ENCODE results near the gene PKDCC. TPM values are rescaled to one million over a fixed set of nuclear protein-coding genes. Genes with fewer than 3 reads are reported as not detected.

The PKDCC gene
- 100 to 1,000 TPM in 6 of 7 donors, 10 to 100 TPM in 1; 90.6 to 576 (median 272) TPM for total RNA-seq
- 100 to 1,000 TPM in 1 of 2 donors, 10 to 100 TPM in 1; 58.5 to 117 TPM for polyA plus RNA-seq
- long read RNA-seq, donor 1, transcript PKDCC-201 (7 exons, 2,502 nt): major isoform, 80 of 229 reads
- long read RNA-seq, donor 1, partial matches to known transcripts: 101 of 229 reads
- long read RNA-seq, donor 1, other reads (novel, unspliced or antisense): 44 of 229 reads
- long read RNA-seq, donor 2, transcript PKDCC-201 (7 exons, 2,502 nt): major isoform, 23 of 35 reads
- long read RNA-seq, donor 2, partial matches to known transcripts: 7 of 35 reads
- long read RNA-seq, donor 2, other reads (novel, unspliced or antisense): 0 of 35 reads
- long read RNA-seq, donor 3, transcript PKDCC-201 (7 exons, 2,502 nt): major isoform, 336 of 537 reads
- long read RNA-seq, donor 3, partial matches to known transcripts: 64 of 537 reads
- long read RNA-seq, donor 3, other reads (novel, unspliced or antisense): 135 of 537 reads

DNA sequence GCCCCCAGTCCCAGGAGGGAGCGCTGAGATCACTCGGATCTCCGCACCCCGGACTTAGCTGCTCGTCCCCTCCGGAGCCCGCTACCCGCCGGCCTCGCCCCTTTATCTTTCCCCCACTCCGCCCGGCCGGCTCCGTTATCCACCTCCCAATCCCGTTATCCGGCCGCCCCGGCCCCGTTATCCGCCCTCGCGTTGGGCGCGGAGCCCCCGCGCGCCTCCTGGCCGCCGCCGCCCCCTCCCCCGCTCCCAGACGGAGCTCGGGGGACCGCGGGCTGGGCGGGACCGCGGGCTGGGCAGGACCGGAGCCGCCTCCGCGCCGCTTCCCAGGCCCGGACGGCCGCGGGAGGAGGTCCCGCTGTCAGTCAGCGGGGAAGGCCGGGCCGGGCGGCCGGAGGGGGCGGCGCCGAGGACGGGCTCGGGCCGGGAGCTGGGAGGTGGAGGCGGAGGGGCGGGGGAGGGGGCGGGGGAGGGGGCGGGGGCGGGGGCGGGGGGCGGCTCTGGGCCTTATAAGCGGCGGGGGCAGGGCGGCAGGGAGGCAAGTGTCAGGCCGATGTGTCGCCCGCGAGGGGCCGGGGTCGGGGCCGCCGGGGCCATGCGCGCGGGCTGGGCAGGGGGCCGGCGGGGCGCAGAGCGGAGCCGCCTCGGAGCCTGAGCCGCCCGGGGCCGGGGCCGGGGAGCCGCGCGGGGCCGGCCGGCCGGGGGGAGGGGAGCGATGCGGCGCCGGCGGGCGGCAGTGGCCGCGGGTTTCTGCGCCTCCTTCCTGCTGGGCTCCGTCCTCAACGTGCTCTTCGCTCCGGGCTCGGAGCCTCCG, at the start of gene PKDCC:
PKDCC (plus strand) TSS at position 534 of the 811 bp plus-strand sequence; CDS start at position 713, 179 bp downstream.
- Histone ChIP-seq H3K4me1 (ENCODE audit: insufficient read depth) (peaks cover 23% of the 10 kb centered on the region), H3K27me3 (no peaks in the 10 kb centered on the region), H3K4me3 (peak within 1 kb of the TSS; percentile 79), H3K27ac (peak within 1 kb of the TSS; percentile 93 to 95), H3K36me3 (no peaks in the 10 kb centered on the region), H3K9me3 (no peaks in the 10 kb centered on the region)
- 1 to 2% (median 1%) methylated on average over 38 to 102 of the region's 111 CpGs for WGBS, 3 donors
- DNase-seq: peak; percentile 91 to 93 (median 92)
- TF ChIP-seq, protein P1, sequence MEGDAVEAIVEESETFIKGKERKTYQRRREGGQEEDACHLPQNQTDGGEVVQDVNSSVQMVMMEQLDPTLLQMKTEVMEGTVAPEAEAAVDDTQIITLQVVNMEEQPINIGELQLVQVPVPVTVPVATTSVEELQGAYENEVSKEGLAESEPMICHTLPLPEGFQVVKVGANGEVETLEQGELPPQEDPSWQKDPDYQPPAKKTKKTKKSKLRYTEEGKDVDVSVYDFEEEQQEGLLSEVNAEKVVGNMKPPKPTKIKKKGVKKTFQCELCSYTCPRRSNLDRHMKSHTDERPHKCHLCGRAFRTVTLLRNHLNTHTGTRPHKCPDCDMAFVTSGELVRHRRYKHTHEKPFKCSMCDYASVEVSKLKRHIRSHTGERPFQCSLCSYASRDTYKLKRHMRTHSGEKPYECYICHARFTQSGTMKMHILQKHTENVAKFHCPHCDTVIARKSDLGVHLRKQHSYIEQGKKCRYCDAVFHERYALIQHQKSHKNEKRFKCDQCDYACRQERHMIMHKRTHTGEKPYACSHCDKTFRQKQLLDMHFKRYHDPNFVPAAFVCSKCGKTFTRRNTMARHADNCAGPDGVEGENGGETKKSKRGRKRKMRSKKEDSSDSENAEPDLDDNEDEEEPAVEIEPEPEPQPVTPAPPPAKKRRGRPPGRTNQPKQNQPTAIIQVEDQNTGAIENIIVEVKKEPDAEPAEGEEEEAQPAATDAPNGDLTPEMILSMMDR (IDR thresholded peaks at IDR 0.05): peak in 1 of 3 donors; percentile 30
- TF ChIP-seq POLR2A (IDR thresholded peaks at IDR 0.05): peak; percentile 91
- no peak for TF ChIP-seq EP300 (IDR thresholded peaks at IDR 0.05)
- intact Hi-C loops (cut with DNase I): loop anchor here in 2 of 4 donors (2.0 to 5.0 kb wide), 2 partner anchors 115 kb away; no protein-coding TSS in a partner anchor

DNA sequence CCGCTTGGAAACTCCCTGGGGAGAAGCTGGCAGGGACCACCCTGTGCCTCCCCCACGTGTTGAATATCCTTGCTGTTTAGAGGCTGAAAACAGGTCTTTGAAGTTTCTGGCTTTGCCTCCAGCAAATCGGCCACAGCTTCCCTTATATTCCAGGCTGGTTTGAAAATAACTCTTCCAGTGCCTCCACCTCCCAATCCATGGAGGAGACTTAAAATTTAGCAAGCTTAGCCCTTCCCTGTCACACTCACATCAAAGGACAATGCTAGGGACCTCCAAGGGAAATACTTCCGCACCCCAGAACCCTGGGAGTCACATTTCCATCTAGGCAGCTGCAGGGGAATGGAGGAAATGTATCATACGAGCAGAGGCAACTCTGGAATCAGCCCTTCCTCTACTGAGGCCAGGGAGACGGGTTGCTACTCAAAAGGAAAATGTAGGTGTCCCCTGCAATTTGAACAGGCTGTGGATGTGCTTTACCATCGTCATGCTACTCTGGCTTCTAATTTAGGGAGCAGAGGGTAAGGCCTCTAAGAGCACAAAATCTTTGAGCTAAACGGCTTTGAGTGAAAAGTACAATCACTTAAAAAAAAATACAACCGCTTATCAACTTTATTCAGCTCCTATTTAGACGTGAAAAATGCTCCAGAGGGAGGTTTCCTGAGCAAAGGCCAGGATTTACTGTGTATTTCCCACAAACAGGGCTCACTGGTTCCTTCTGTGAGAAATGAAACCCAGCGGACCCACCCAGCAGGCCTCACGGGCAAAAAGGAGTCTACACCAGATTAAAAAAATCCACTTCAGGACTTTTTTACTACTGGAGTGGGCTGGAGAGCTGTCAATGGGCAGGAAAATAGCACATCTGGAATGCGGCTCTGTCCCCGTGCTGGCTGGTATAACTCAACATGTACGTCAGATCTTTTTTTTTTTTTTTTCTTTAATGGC, 49.4 kb upstream of the PKDCC start:
- TF ChIP-seq POLR2A (IDR thresholded peaks at IDR 0.05): no peak
- TF ChIP-seq, protein P1 (IDR thresholded peaks at IDR 0.05): no peak
- Histone ChIP-seq H3K4me1 (ENCODE audit: insufficient read depth) (peaks cover 4% of the 10 kb centered on the region), H3K27ac (peak overlapping the region; percentile 6 to 69), H3K9me3 (no peaks in the 10 kb centered on the region), H3K4me3 (peak overlapping the region; percentile 9), H3K27me3 (no peaks in the 10 kb centered on the region), H3K36me3 (no peaks in the 10 kb centered on the region)
- 15 to 21% (median 21%) methylated on average over 15 of the region's 15 CpGs for WGBS, 3 donors
- DNase-seq: peak in 4 of 5 donors; percentile 28 to 59 (median 44)
- intact Hi-C loops (cut with DNase I): no loop called here

- intact Hi-C loops (cut with DNase I): no loop called here
- H3K27me3 ChIP-seq: no peaks in the 10 kb centered on the region
- H3K9me3 ChIP-seq: no peaks in the 10 kb centered on the region
- TF ChIP-seq, protein P1 (IDR thresholded peaks at IDR 0.05): no peak
- no peak for TF ChIP-seq EP300 (IDR thresholded peaks at IDR 0.05)
- no peak for TF ChIP-seq POLR2A (IDR thresholded peaks at IDR 0.05)
- H3K36me3 ChIP-seq: no peaks in the 10 kb centered on the region
- DNase-seq: no peak
- H3K27ac ChIP-seq: peak overlapping the region in 1 of 2 donors; percentile 69
- 92 to 96% (median 96%) methylated on average over 1 of the region's 1 CpG for WGBS, 3 donors
- peaks cover 4% of the 10 kb centered on the region for H3K4me1 ChIP-seq (ENCODE audit: insufficient read depth)
- H3K4me3 ChIP-seq: no peak overlapping the region
Measured at GRCh38 chr2:41999128-41999480, 48.7 kb upstream of the PKDCC start.

All from ovary (tissue), 10 donors.